ENCODE data around the gene UBTD2. TPM values are rescaled to one million over a fixed set of nuclear protein-coding genes. Genes with fewer than 3 reads are reported as not detected.

The UBTD2 gene
- total RNA-seq, 1 donor from 2014 or later = 6.8 TPM

- Histone ChIP-seq H3K4me1 (no peaks in the 10 kb centered on the region), H3K36me3 (no peaks in the 10 kb centered on the region), H3K27me3 (no peaks in the 10 kb centered on the region), H3K9me3 (no peaks in the 10 kb centered on the region), H3K27ac (no peak overlapping the region), H3K4me3 (no peak overlapping the region)
- intact Hi-C loops (cut with DNase I) = no loop called here
- TF ChIP-seq CTCF (IDR thresholded peaks at IDR 0.05) = no peak
- no peak for DNase-seq (ENCODE audit: low spot score in 2 of 2)
Measured at GRCh38 chr5:172171118-172171517, 112.4 kb downstream of the UBTD2 start.

GRCh38 chr5:172170251-172170701, 113.3 kb downstream of the UBTD2 start:
- TF ChIP-seq CTCF (IDR thresholded peaks at IDR 0.05) = no peak
- DNase-seq (ENCODE audit: low spot score in 2 of 2) = no peak
- Histone ChIP-seq H3K36me3 (no peaks in the 10 kb centered on the region), H3K27ac (no peak overlapping the region), H3K4me3 (no peak overlapping the region), H3K27me3 (no peaks in the 10 kb centered on the region), H3K4me1 (no peaks in the 10 kb centered on the region), H3K9me3 (no peaks in the 10 kb centered on the region)
- intact Hi-C loops (cut with DNase I) = no loop called here

DNA sequence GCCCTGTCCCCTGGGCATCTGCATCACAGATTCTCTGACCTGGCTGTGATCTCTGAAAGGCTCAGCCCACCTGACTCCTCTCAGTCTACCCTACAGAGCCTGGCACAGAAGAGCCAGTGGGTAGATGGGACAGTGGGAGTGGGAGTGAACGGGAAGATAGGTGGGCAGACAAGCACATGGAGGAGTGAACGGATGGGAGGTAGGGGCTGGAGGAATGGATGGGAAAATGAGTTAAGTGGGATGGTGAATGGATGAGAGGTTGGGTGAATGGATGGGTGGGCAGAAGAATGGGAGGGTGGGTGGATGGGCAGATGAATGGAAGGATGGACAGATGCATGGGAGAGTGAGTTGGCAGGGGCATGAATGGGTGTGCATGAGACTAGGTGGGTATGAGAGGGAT, 114.3 kb downstream of the UBTD2 start:
- H3K27me3 ChIP-seq = no peaks in the 10 kb centered on the region
- no peak for TF ChIP-seq CTCF (IDR thresholded peaks at IDR 0.05)
- H3K4me3 ChIP-seq = no peak overlapping the region
- no peaks in the 10 kb centered on the region for H3K9me3 ChIP-seq
- no peaks in the 10 kb centered on the region for H3K4me1 ChIP-seq
- no peak overlapping the region for H3K27ac ChIP-seq
- no peaks in the 10 kb centered on the region for H3K36me3 ChIP-seq
- intact Hi-C loops (cut with DNase I) = no loop called here
- DNase-seq (ENCODE audit: low spot score in 2 of 2) = no peak

GRCh38 chr5:172168311-172168710, 115.3 kb downstream of the UBTD2 start:
- no peak for DNase-seq (ENCODE audit: low spot score in 2 of 2)
- H3K27ac ChIP-seq = no peak overlapping the region
- no peaks in the 10 kb centered on the region for H3K9me3 ChIP-seq
- no peaks in the 10 kb centered on the region for H3K27me3 ChIP-seq
- no peak overlapping the region for H3K4me3 ChIP-seq
- TF ChIP-seq CTCF (IDR thresholded peaks at IDR 0.05) = no peak
- H3K4me1 ChIP-seq = no peaks in the 10 kb centered on the region
- intact Hi-C loops (cut with DNase I) = no loop called here
- H3K36me3 ChIP-seq = no peaks in the 10 kb centered on the region

DNA sequence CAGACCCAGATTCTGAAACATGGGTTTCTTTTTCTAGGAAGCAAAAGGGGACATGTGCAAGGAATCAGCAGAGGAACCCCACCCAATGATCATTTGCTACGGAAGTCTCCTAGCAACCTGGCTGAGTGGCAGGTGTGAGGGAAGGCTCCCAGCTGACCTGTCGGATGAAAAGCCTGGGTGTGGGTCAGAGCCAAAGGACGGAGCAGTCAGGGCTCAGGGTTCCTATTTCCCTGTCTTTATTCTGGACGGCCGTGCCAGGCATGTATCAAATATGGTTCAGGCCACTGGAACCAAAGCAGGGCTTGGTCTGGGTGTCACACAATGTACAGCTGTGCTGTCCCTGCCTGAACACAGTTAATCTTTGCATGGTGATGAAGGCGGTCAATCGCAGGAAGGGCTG, 115.7 kb downstream of the UBTD2 start:
- no peak overlapping the region for H3K4me3 ChIP-seq
- no peaks in the 10 kb centered on the region for H3K36me3 ChIP-seq
- no peaks in the 10 kb centered on the region for H3K4me1 ChIP-seq
- intact Hi-C loops (cut with DNase I) = no loop called here
- TF ChIP-seq CTCF (IDR thresholded peaks at IDR 0.05) = no peak
- H3K9me3 ChIP-seq = no peaks in the 10 kb centered on the region
- no peak for DNase-seq (ENCODE audit: low spot score in 2 of 2)
- no peak overlapping the region for H3K27ac ChIP-seq
- no peaks in the 10 kb centered on the region for H3K27me3 ChIP-seq

Data from ascending aorta (tissue), 2 donors.